Activated CD8-positive, alpha-beta memory T cell treated with anti-CD3 and anti-CD28 coated beads, Interleukin-2, amount 50 U/mL, for 24 hours (primary cell): ENCODE measurements around the gene SERF2.
"Not testable (repeated sequence)": the region's sequence is repeated elsewhere in the genome, so short reads cannot be mapped to it uniquely, and the experiment has no call there.

Experiments used
- DNase-seq: peaks from one replicate; pipeline ENCODE4 v3.0.0-alpha.2; 2020; ENCODE audit errors: extremely low read depth

SERF2 gene

DNA sequence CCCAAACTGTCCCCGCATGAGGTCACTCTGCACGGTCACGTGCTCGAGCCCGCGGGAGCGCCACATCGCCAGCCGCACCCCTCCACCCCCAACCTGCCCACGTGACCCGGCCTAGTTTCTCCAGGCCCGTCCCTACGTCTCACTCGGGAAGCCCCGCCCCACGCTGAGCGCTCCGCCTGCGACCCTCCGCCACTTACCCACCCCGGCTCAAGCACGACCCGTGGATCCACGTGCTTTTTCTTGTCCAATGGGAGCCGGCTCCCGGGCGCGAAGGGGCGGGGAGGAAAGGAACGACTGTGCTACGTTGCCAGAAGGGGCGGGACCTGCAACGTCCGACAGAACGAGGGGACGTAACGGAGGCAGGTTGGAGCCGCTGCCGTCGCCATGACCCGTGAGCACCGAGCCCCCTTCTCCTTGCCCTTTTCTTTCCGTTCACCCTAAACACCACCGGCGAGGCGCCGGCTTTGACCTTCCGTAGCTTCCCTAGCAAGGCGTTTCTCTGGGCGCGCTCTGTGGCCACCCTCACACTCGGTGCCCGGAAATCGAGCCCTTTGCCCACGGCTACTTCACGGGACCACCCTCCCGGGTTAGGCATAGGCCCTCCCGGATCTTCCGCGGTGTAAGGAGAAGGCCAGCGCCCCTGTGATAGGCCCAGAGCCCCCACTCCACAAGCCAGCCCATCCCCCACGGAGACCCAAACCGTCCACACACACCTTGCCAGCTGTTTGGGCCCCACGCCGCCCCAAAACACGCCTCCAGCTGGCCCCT lies at the start of gene SERF2:
Gene SERF2, plus strand, starts transcription at position 328 of the 768 bp plus-strand sequence. Its CDS starts 57 bp downstream, at position 385.
- DNase-seq: peak; percentile 99

DNA sequence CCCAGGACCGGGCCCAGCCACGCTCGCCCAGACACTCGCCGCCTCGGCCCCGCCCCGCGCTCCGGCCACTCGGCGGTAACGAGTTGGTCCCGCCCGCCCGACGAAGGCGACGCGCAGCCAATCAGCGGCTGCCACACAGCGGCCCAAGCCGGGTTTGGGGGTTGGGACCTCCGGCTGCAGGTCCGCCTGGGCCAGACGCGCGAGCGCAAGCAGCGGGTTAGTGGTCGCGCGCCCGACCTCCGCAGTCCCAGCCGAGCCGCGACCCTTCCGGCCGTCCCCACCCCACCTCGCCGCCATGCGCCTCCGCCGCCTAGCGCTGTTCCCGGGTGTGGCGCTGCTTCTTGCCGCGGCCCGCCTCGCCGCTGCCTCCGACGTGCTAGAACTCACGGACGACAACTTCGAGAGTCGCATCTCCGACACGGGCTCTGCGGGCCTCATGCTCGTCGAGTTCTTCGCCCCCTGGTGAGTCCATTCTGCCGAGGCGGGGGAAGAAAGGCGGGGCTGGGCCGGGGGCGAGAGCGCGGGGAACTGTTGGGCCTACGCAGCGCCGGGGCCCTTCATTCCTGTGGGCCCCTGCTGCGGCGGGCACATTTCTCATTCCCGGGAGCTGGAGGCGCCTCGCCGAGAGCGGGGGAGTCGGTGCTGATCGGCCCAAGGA lies 45.7 kb upstream of the SERF2 start, which contains the start of gene PDIA3:
Gene PDIA3, plus strand, starts transcription at position 194 of the 658 bp plus-strand sequence. Its CDS starts 102 bp downstream, at position 296.
- DNase-seq: peak; percentile 69

GRCh38 chr15:43746903-43747309 lies 45.2 kb upstream of the SERF2 start:
- not testable (repeated sequence) for DNase-seq

DNA sequence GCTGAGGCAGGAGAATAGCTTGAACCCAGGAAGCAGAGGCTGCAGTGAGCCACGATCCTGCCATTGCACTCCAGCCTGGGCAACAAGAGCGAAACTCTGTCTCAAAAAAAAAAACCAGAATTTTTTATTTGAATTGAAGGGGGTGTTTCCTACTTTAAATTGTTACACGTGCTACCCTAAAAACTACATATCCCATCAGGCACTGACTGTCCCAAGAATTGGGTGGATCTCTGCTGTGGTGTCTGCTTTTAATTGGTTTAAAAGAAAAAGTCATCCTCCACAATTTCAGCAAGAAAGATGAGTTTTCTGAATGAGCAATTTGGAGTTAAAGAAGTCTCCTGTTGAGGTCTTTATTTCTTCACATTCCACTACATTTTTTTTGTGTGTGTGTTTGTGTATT lies 43.7 kb upstream of the SERF2 start:
- no peak for DNase-seq

DNA sequence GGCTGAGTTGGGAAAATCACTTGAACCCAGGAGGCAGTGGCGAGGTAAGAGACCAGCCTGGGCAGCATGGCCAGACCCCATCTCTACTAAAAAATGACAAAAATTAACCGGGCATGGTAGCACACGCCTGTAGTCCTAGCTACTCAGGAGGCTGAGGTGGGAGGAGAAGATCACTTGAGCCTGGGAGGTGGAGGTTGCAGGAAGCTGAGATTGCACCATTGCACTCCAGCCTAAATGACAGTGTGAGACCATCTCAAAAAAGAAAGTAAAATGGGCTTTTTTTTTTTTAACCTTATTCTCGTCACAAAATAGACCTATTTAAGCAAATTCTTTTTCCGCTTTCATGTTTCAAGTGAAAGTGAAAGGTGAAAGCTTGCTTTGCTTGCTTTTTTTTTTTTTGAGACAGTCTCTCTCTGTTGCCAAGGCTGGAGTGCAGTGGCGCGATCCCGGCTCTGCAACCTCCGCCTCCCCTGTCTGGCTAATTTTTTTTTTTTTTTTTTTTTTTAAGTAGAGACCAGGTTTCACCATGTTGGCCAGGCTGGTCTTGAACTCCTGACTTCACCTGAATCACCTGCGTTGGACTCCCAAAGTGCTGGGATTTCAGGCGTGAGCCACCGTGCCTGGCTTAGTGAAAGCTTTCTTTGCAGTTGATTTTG lies 42.3 kb upstream of the SERF2 start:
- no peak for DNase-seq

DNA sequence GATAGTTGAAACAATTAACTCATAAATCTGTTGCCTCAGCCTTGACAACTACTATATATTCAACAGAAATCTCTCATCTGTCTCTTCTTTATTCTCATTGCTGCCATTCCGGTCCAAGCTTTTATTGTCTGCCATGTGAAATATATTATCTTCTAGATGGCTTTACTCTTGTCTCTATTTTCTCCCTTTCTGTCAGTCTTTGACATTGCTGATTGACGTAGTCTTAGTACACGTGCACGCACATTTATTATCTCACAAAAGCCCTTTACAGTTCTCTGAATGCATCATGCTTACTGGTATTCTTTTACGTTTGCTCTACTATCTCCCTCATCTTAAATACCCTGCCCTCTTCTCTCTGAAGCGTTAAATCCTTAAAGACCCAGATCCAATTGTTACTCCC lies 40.2 kb upstream of the SERF2 start:
- no peak for DNase-seq

GRCh38 chr15:43762824-43763223 lies 29.3 kb upstream of the SERF2 start:
- DNase-seq: no peak

DNA sequence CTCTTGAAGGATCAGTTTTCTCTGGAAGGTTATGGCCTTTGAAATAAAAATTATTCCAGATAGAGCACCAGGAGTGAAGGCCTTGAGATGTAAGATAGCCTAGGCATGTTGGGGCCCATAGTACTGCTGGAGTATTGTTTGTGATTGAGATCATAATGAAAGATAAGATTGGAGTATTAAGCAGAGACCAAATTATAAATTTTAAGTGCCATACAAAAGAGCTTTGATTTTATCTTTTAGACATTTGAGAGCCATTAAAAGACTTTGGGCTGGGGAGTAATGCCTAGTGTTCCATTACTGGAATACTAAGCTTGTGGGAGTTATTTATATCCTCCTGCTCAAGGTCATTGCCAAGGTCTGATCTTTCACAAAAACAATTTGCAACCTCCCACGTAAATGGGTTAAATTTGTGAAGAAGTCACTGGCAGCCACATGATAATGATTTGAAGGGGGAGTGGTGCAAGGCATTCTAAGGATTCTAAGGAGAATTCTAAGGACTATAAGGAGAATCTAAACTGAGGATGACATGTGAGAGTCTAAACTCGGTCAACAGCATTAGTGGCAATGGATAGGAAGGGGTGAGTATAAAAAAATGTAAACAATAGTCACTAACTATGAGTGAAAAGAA lies 28.2 kb upstream of the SERF2 start:
- DNase-seq: no peak

DNA sequence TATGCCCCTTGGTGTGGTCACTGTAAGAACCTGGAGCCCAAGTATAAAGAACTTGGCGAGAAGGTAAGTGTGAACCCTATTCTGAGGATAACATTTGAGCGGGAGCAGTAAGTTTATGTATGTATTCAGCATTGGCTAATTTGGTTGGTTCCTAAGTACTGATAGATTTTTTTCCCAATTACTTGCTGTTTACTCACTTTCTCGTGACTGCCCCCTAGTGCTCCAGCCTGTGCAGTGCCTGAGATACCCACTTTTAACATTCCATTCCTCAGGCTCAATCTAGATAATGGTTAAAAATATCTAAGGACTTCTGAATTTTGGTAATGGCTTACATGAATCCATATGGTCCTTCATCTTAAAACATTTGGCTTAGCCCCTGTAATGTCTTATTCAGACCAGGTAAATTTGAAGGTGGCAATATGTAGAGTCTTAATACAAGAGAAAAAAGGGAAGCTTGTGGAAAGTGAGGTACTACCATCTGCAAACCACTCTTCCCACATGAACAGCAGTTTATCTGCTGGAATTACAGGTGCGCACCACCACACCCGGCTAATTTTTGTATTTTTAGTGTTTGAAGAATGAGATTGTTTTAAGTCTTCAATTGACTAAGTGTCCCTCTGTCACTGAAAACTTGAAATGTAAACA lies 22.4 kb upstream of the SERF2 start:
- no peak for DNase-seq

- no peak for DNase-seq
Measured at GRCh38 chr15:43771816-43772215, 20.3 kb upstream of the SERF2 start.

DNA sequence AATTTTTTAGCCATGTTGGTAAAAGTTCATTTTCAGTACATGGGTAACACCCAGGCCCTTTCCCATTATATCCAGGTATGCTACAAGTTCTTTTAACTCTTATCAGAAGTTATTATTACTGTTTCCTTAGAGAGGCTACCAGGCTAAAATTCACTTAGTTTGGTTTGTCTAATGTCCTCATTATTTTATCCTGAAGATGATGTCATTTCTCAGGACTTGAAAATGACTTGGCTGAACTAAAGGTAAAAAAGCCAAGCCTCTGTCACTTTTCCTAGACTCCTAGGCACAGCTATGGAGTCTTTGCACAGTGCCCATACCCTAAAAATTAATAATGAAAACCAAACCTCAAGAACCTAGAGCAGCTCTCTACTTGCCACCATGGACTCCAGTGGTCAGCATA lies 19.5 kb upstream of the SERF2 start:
- DNase-seq: no peak

DNA sequence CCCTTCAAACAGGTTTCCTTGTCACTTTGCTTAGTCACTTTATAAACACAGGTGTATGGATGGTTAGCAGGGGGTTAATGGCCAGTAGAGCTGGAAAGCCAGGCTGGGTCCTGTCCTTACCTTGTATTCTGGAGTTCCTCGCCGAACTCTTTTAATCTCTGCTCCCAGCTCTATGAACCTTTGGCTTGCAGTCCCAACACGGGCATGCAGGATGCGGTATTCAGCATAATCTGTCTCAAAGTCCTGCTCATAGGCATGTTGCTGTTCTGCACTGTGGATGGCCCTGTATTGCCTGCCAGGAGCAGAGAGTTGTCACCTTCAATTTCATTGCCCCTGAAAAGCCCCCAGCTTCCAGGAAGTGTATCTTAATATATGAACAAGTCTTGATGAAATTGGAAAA lies 18.1 kb upstream of the SERF2 start:
- no peak for DNase-seq

- no peak for DNase-seq
Measured at GRCh38 chr15:43775411-43775965, 16.6 kb upstream of the SERF2 start.

- DNase-seq: no peak
Measured at GRCh38 chr15:43776101-43776717, 15.9 kb upstream of the SERF2 start.

DNA sequence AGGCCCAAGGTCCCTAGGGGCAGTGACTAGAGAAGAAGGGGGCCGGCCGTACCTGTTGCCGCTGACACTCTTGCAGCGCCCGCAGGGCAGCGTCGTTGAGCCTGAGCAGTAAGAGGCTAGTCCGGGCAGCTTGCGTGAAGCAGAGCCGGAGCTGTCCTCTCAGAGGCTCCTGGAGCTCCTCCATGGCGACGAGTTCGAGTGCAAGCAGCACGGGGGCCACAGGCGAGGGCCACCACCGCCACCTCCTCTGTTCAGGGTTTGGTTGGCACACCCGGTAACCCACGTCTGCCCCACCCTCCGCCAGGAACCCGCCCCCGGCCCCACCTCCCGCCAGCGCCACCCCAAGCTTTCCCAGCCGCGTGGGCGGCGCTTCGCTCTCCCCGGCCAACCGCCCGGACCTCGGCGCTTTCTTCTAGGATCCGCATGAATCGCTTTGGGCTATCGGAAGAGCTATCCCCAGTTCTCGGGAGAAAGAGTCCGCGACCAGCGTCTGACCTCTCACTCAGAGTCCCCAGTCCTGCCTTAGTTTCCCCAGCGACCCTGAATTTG lies 15.3 kb upstream of the SERF2 start, which contains the start of gene ELL3:
Gene ELL3, minus strand, starts transcription at position 249 of the 549 bp plus-strand sequence. Its CDS starts 65 bp downstream, at position 184.
- DNase-seq: no peak

GRCh38 chr15:43777267-43777914 lies 14.7 kb upstream of the SERF2 start:
- DNase-seq: peak; percentile 69

DNA sequence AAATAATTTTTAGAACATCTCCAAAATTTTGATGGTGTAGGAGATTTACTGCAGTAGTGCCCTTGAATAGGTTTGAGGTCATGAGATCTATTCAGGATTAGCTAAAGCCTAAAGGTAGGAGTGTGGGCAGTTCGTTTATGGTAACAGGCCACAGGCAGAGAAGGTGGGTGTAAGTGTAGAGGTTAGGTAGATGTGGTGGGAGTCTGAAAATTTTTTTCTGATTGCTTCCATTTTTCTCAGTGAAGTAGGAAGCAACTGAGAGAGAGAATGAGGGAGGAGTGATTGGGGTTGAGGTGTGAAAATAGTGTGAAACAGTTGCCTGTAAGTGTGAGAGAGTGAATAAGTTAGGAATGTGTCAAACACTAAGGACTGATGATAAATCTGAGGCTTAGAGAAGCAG lies 13.1 kb upstream of the SERF2 start:
- no peak for DNase-seq

- no peak for DNase-seq
Measured at GRCh38 chr15:43789409-43789808, 2.7 kb upstream of the SERF2 start.

DNA sequence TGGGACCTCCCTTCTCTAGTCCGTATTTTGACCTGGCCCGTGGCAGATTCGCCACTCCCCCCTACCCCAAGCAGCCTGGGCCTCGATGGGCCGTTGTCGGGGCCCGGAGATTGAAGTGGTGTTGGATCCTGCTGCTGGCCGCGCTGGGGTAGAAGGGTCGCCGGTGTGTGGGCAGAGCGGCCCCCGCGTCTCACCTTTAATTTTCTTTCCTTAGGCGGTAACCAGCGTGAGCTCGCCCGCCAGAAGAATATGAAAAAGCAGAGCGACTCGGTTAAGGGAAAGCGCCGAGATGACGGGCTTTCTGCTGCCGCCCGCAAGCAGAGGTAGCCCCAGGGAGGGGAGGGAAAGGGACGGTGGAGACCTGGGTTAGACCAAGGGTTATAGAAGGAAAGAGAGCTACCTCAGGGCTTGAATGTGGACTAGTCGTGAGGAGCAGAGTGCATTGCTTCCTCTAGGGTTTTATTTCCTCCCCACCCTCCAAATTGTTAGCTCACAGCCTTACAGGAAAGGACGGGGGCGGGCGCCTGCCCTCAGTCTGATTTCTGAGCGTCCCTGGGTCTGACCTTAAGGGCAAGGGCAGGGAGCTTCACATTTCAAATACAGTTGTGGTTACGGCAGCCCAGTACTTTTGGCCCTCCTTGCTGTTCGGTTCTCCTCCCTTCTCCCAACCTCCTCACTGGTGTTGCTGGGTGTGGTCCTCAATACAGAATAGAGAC lies 799 bp downstream of the SERF2 start:
- DNase-seq: no peak
